ENCODE measurements around the gene ASB16. TPM values are rescaled to one million over a fixed set of nuclear protein-coding genes. Genes with fewer than 3 reads are reported as not detected.

The ASB16 gene
- total and polyA plus RNA-seq, 9 of the 15 experiments (the other 6 are each of a cell fraction or from before 2014, with no cell fraction given), result 0.03 to 0.07 TPM; not detected in 7

- TF ChIP-seq TSHZ1 (CRISPR knock-in tag; IDR thresholded peaks at IDR 0.05) (no peak), MCM3 (IDR thresholded peaks at IDR 0.05) (no peak), ZNF696 (CRISPR knock-in tag; conservative IDR thresholded peaks at IDR 0.05) (no peak), ELF4 (CRISPR knock-in tag; IDR thresholded peaks at IDR 0.05) (no peak), SNAPC5 (CRISPR knock-in tag; IDR thresholded peaks at IDR 0.05) (no peak), ZC3H8 (IDR thresholded peaks at IDR 0.05) (no peak), COPS2 (conservative IDR thresholded peaks at IDR 0.05) (no peak), NR1H2 (CRISPR knock-in tag; IDR thresholded peaks at IDR 0.05) (no peak), ZFP36 (IDR thresholded peaks at IDR 0.05; ENCODE audit: low read depth, low read length, partially characterized antibody) (no peak), CREB3L1 (IDR thresholded peaks at IDR 0.05; ENCODE audit: borderline replicate concordance, low read depth) (no peak), ETV5 (CRISPR knock-in tag; IDR thresholded peaks at IDR 0.05; ENCODE audit: low read depth) (no peak), MNT (conservative IDR thresholded peaks at IDR 0.05) (no peak), POLR3A (IDR thresholded peaks at IDR 0.05; ENCODE audit: borderline replicate concordance, extremely low read depth, insufficient read depth, insufficient read length) (no peak), ZBTB33 (CRISPR knock-in tag; IDR thresholded peaks at IDR 0.05) (no peak), TCF7L2 (IDR thresholded peaks at IDR 0.05; ENCODE audit: low read depth, low read length) (no peak), GTF2F1 (IDR thresholded peaks at IDR 0.05; ENCODE audit: low read depth, low read length) (no peak), MTA1 (IDR thresholded peaks at IDR 0.05; ENCODE audit: borderline replicate concordance) (peak; percentile 75; the same call in 1 of the 2 replicates), XRCC5 (IDR thresholded peaks at IDR 0.05; ENCODE audit: low read depth, low read length) (no peak), ZBTB26 (CRISPR knock-in tag; IDR thresholded peaks at IDR 0.05) (no peak)
Measured at GRCh38 chr17:44132275-44132821, 38.2 kb upstream of the ASB16 start (continued).
